GM03348 (cell line): ENCODE results near the gene NAV2.

Source experiments
- DNase-seq: peaks from one replicate; pipeline ENCODE4 v3.0.0; 2012; ENCODE audit warnings: low spot score

Gene NAV2

GRCh38 chr11:19775622-19776021 lies 63.0 kb downstream of the NAV2 start:
- no peak for DNase-seq

- peak; percentile 66 for DNase-seq
Observed at GRCh38 chr11:19777039-19777376, 64.4 kb downstream of the NAV2 start.

GRCh38 chr11:19777377-19778102 lies 64.9 kb downstream of the NAV2 start:
- DNase-seq: peak; percentile 87

- no peak for DNase-seq
Observed at GRCh38 chr11:19779740-19780139, 67.1 kb downstream of the NAV2 start.

GRCh38 chr11:19781351-19781750 lies 68.7 kb downstream of the NAV2 start:
- no peak for DNase-seq

- DNase-seq: no peak
Observed at GRCh38 chr11:19785265-19785664, 72.6 kb downstream of the NAV2 start.

- DNase-seq: no peak
Observed at GRCh38 chr11:19786644-19787043, 74.0 kb downstream of the NAV2 start.

- DNase-seq: no peak
Observed at GRCh38 chr11:19788435-19788834, 75.8 kb downstream of the NAV2 start.

- no peak for DNase-seq
Observed at GRCh38 chr11:19789245-19789644, 76.6 kb downstream of the NAV2 start.

GRCh38 chr11:19789835-19790710 lies 77.4 kb downstream of the NAV2 start:
- peak; percentile 77 for DNase-seq

GRCh38 chr11:19790831-19791552 lies 78.4 kb downstream of the NAV2 start:
- no peak for DNase-seq

- no peak for DNase-seq
Observed at GRCh38 chr11:19792510-19792909, 79.9 kb downstream of the NAV2 start.

- no peak for DNase-seq
Observed at GRCh38 chr11:19793326-19793725, 80.7 kb downstream of the NAV2 start.

- DNase-seq: no peak
Observed at GRCh38 chr11:19794161-19794560, 81.5 kb downstream of the NAV2 start.

- DNase-seq: no peak
Observed at GRCh38 chr11:19795082-19795481, 82.4 kb downstream of the NAV2 start.

GRCh38 chr11:19800162-19800561 lies 87.5 kb downstream of the NAV2 start:
- DNase-seq: peak; percentile 29

- DNase-seq: no peak
Observed at GRCh38 chr11:19800714-19801519, 88.3 kb downstream of the NAV2 start.

GRCh38 chr11:19802773-19803293 lies 90.2 kb downstream of the NAV2 start:
- DNase-seq: no peak

- no peak for DNase-seq
Observed at GRCh38 chr11:19803506-19803998, 90.9 kb downstream of the NAV2 start.

- DNase-seq: no peak
Observed at GRCh38 chr11:19805376-19805775, 92.7 kb downstream of the NAV2 start.

GRCh38 chr11:19805827-19806226 lies 93.2 kb downstream of the NAV2 start:
- DNase-seq: no peak
